WERI-Rb-1 (cell line): ENCODE measurements around the gene THRB.

ENCODE experiments used
- DNase-seq: peaks from one replicate; pipeline ENCODE4 v3.0.0-alpha.2; 2020
- H3K27ac ChIP-seq: fragments of 250-450 bp; sonication (Bioruptor Pico); 2 replicates; pipeline ENCODE4 v1.5.1; 2020; ENCODE audit warnings: mild to moderate bottlenecking, moderate library complexity
- H3K27me3 ChIP-seq: fragments of 250-450 bp; sonication (Bioruptor Pico); 2 replicates; pipeline ENCODE4 v1.5.1; 2021; ENCODE audit warnings: mild to moderate bottlenecking, low read depth, moderate library complexity; ENCODE audit not compliant: insufficient read depth, severe bottlenecking
- H3K36me3 ChIP-seq: fragments of 250-450 bp; sonication (Bioruptor Pico); 2 replicates; pipeline ENCODE4 v1.5.1; 2020; ENCODE audit warnings: mild to moderate bottlenecking, moderate library complexity
- H3K4me3 ChIP-seq: 2 replicates; pipeline ENCODE4 v1.5.1; 2011; ENCODE audit warnings: low read depth, mild to moderate bottlenecking, control low read depth, low read length
- H3K9me3 ChIP-seq: fragments of 250-450 bp; sonication (Bioruptor Pico); 2 replicates; pipeline ENCODE4 v1.5.1; 2021; ENCODE audit warnings: mild to moderate bottlenecking, moderate library complexity; ENCODE audit not compliant: severe bottlenecking
- TF ChIP-seq, protein P1 (sequence below): IDR thresholded peaks from 2 replicates; pipeline ENCODE4 v1.5.1; 2011; ENCODE audit warnings: low read depth, mild to moderate bottlenecking, control low read depth, inconsistent platforms, low read length

The THRB gene

DNA sequence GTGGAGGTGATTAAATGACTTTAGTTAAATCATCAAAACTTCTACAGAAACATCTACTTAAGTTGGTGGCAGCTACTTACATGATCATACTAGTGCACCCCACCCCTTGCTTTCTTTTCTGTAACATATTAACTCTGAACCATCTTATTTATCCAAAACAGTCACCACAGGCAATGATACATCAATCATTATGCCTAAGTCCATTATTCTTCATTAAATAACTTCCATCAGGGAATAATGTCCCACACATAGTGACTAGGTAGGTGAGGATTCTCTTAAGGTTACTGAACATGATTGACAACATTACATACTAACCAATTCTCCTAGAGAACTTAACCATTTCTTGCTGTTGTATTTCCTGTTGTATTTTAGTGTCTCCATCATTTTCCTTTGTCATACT lies 339.4 kb downstream of the THRB start:
- TF ChIP-seq, protein P1, sequence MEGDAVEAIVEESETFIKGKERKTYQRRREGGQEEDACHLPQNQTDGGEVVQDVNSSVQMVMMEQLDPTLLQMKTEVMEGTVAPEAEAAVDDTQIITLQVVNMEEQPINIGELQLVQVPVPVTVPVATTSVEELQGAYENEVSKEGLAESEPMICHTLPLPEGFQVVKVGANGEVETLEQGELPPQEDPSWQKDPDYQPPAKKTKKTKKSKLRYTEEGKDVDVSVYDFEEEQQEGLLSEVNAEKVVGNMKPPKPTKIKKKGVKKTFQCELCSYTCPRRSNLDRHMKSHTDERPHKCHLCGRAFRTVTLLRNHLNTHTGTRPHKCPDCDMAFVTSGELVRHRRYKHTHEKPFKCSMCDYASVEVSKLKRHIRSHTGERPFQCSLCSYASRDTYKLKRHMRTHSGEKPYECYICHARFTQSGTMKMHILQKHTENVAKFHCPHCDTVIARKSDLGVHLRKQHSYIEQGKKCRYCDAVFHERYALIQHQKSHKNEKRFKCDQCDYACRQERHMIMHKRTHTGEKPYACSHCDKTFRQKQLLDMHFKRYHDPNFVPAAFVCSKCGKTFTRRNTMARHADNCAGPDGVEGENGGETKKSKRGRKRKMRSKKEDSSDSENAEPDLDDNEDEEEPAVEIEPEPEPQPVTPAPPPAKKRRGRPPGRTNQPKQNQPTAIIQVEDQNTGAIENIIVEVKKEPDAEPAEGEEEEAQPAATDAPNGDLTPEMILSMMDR, result no peak

DNA sequence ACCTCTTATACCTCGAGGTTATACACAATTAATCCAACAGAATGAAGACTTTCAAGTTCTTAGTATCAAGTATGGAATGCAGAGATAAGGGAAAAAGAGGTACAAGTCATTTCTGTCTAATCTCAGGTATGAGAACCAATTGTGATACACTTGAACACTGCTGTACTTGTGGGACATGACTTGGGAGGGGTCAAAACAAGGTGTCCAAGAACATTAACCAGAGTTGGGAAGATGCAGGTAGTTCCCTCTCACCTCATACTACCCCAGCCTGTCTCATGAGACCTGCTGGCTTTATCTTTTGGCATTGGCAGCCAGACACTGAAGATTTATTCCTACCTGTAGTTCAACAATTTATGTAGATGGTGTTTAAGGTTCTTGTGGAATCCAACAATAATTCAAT lies 339.9 kb downstream of the THRB start:
- DNase-seq, result no peak
- no peak overlapping the region for H3K4me3 ChIP-seq
- H3K9me3 ChIP-seq, result no peaks in the 10 kb centered on the region
- H3K27me3 ChIP-seq, result no peaks in the 10 kb centered on the region
- peaks cover 93% of the 10 kb centered on the region for H3K36me3 ChIP-seq
- TF ChIP-seq, protein P1, result no peak
- no peak overlapping the region for H3K27ac ChIP-seq

More for the DNA sequence above, 339.4 kb downstream of the THRB start:
- Histone ChIP-seq H3K27me3 (no peaks in the 10 kb centered on the region), H3K9me3 (no peaks in the 10 kb centered on the region), H3K36me3 (peaks cover 93% of the 10 kb centered on the region), H3K4me3 (no peak overlapping the region), H3K27ac (no peak overlapping the region)
- no peak for DNase-seq

DNA sequence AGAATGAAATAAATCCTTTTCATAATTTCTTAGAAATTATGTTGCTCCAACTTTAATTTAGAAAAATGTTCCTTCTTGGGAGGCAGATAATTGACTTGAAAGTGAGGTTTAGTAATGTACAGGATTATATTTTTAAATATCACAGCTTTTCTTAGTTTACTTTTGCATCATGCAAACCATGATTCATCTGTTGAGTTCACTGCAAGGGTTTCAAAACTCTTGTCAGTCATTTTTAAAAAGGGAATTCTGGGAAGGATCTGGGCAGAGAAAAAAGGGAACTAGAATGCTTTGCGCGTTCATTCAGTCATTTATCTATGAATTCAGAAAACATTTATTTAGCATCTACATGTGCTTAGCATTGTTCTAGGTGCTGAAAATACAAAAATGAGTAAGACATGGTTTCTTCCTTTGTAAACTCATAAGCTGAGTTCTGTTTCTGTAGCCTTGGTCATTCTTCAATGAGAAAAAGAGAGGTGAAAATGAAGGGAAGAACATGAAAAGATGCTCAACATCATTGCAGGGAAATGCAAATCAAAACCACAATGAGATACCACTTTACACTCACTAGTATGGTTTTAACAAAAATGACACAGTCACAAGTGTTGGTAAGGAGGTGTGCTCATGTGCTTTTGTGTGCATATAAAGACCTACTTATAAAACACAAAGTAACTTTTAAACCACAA lies 340.5 kb downstream of the THRB start:
- peaks cover 93% of the 10 kb centered on the region for H3K36me3 ChIP-seq
- no peak overlapping the region for H3K4me3 ChIP-seq
- no peaks in the 10 kb centered on the region for H3K9me3 ChIP-seq
- TF ChIP-seq, protein P1, result no peak
- DNase-seq, result no peak
- no peak overlapping the region for H3K27ac ChIP-seq
- H3K27me3 ChIP-seq, result no peaks in the 10 kb centered on the region

- H3K27me3 ChIP-seq, result no peaks in the 10 kb centered on the region
- H3K4me3 ChIP-seq, result no peak overlapping the region
- H3K27ac ChIP-seq, result no peak overlapping the region
- TF ChIP-seq, protein P1, result no peak
- peaks cover 92% of the 10 kb centered on the region for H3K36me3 ChIP-seq
- no peak for DNase-seq
- H3K9me3 ChIP-seq, result no peaks in the 10 kb centered on the region
Measured at GRCh38 chr3:24151594-24151993, 343.1 kb downstream of the THRB start.

- DNase-seq, result no peak
- no peak overlapping the region for H3K4me3 ChIP-seq
- H3K27me3 ChIP-seq, result no peaks in the 10 kb centered on the region
- TF ChIP-seq, protein P1, result no peak
- peaks cover 86% of the 10 kb centered on the region for H3K36me3 ChIP-seq
- H3K27ac ChIP-seq, result no peak overlapping the region
- no peaks in the 10 kb centered on the region for H3K9me3 ChIP-seq
Measured at GRCh38 chr3:24149032-24149431, 345.6 kb downstream of the THRB start.
